Sigmoid colon (tissue), 7 donors: Measurements from ENCODE around the gene FZR1. TPM values are rescaled to one million over a fixed set of nuclear protein-coding genes. Genes with fewer than 3 reads are reported as not detected.

ENCODE experiments used
- DNase-seq: peaks from one replicate; pipeline ENCODE4 v3.0.0-alpha.2; 2019
- H3K27ac ChIP-seq, 4 donors: fragments of 200-600 bp; sonication (generic); one replicate each; pipeline ENCODE4 v1.5.1; 2016 to 2019; ENCODE audit warnings: mild to moderate bottlenecking in 1 of 4
- H3K27me3 ChIP-seq, 3 donors: fragments of 200-600 bp; sonication (generic); one replicate each; pipeline ENCODE4 v1.5.1; 2019; ENCODE audit warnings: mild to moderate bottlenecking in 1 of 3
- H3K36me3 ChIP-seq, 4 donors: fragments of 200-600 bp; sonication (generic); one replicate each; pipeline ENCODE4 v1.5.1; 2016 to 2019
- H3K4me1 ChIP-seq, 4 donors: fragments of 200-600 bp; sonication (generic); one replicate each; pipeline ENCODE4 v1.5.1; 2017 to 2019
- H3K4me3 ChIP-seq, 4 donors: fragments of 200-600 bp; sonication (generic); one replicate each; pipeline ENCODE4 v1.5.1; 2017 to 2019; ENCODE audit warnings: mild to moderate bottlenecking in 2 of 4, moderate library complexity in 1 of 4
- H3K9me3 ChIP-seq, 4 donors: fragments of 200-600 bp in 3 of 4; sonication (generic) in 3 of 4; one replicate each; pipeline versions ENCODE4 v1.5.1 to v1.6.1; 2013 to 2019
- EP300 ChIP-seq, 4 donors: sonication (generic); formaldehyde crosslinking; IDR thresholded peaks; one replicate each; pipeline ENCODE4 v1.6.1; 2017; ENCODE audit warnings: antibody characterized with exemption in 4 of 4
- POLR2A ChIP-seq, 2 donors: fragments of 450-650 bp; IDR thresholded peaks; one replicate each; pipeline ENCODE4 v1.6.1; 2016; ENCODE audit warnings: antibody characterized with exemption in 2 of 2, mild to moderate bottlenecking in 2 of 2, moderate library complexity in 2 of 2
- POLR2AphosphoS5 ChIP-seq, 4 donors: sonication (generic); formaldehyde crosslinking; IDR thresholded peaks; one replicate each; pipeline ENCODE4 v1.6.1; 2017; ENCODE audit warnings: antibody characterized with exemption in 4 of 4
- WGBS, 2 donors: extraction: QIAGEN DNeasy Blood & Tissue Kit; methylation state at CpG; one replicate each; pipeline ENCODE4 v1.1.7; 2013; 5-methylcytosine and 5-hydroxymethylcytosine counted together
- intact Hi-C: fragments of 100-400 bp; cut with DNase I; formaldehyde crosslinking; loops from one replicate; pipeline ENCODE4 v1.15.1; 2023
- polyA plus RNA-seq, 3 donors: library from polyadenylated mRNA; stranded (reverse); fragments of 200-250 nt; gene quantifications; one replicate each; pipeline ENCODE4 v1.2.3, GENCODE V29; 2013
- total RNA-seq, 4 donors: library from RNA; depleted of rRNA; stranded (reverse); fragments of >200 nt; gene quantifications; one replicate each; pipeline ENCODE4 v1.1.0, GENCODE V29; 2016
- TF ChIP-seq, protein P1 (sequence below), 4 experiments: fragments of 450-650 bp in 3 of 4; fragments of 200-600 bp in 1 of 4; IDR thresholded peaks; one replicate each; pipeline ENCODE4 v1.5.1; 2016 to 2019; ENCODE audit warnings: antibody characterized with exemption in 4 of 4, mild to moderate bottlenecking in 3 of 4, moderate library complexity in 2 of 4
- donor health status: healthy with polysubstance abuse.
- donor health status: Bipolar disorder and iron deficiency.
- donor health status: healthy.

FZR1 gene
- total and polyA plus RNA-seq, 7 donors = 11.4 to 44.6 (median 18.1) TPM

GRCh38 chr19:3474614-3475013, 31.5 kb upstream of the FZR1 start:
- no peak for TF ChIP-seq POLR2A (IDR thresholded peaks at IDR 0.05)
- TF ChIP-seq EP300 (IDR thresholded peaks at IDR 0.05) = no peak
- TF ChIP-seq POLR2AphosphoS5 (IDR thresholded peaks at IDR 0.05) = no peak
- TF ChIP-seq, protein P1, sequence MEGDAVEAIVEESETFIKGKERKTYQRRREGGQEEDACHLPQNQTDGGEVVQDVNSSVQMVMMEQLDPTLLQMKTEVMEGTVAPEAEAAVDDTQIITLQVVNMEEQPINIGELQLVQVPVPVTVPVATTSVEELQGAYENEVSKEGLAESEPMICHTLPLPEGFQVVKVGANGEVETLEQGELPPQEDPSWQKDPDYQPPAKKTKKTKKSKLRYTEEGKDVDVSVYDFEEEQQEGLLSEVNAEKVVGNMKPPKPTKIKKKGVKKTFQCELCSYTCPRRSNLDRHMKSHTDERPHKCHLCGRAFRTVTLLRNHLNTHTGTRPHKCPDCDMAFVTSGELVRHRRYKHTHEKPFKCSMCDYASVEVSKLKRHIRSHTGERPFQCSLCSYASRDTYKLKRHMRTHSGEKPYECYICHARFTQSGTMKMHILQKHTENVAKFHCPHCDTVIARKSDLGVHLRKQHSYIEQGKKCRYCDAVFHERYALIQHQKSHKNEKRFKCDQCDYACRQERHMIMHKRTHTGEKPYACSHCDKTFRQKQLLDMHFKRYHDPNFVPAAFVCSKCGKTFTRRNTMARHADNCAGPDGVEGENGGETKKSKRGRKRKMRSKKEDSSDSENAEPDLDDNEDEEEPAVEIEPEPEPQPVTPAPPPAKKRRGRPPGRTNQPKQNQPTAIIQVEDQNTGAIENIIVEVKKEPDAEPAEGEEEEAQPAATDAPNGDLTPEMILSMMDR (IDR thresholded peaks at IDR 0.05) = no peak

GRCh38 chr19:3475449-3475848, 30.7 kb upstream of the FZR1 start:
- peaks cover 0 to 14% (median 11%) of the 10 kb centered on the region in 4 donors for H3K4me1 ChIP-seq
- no peak for DNase-seq
- no peaks in the 10 kb centered on the region for H3K9me3 ChIP-seq
- H3K4me3 ChIP-seq = no peak overlapping the region
- TF ChIP-seq POLR2A (IDR thresholded peaks at IDR 0.05) = no peak
- TF ChIP-seq EP300 (IDR thresholded peaks at IDR 0.05) = no peak
- TF ChIP-seq POLR2AphosphoS5 (IDR thresholded peaks at IDR 0.05) = no peak
- TF ChIP-seq, protein P1 (IDR thresholded peaks at IDR 0.05) = no peak
- intact Hi-C loops = no loop called here
- WGBS, 2 donors = 91 to 95% methylated on average over 4 of the region's 4 CpGs
- peaks cover 6 to 23% (median 21%) of the 10 kb centered on the region in 3 donors for H3K27me3 ChIP-seq
- no peaks in the 10 kb centered on the region for H3K36me3 ChIP-seq
- H3K27ac ChIP-seq = no peak overlapping the region

More at GRCh38 chr19:3474614-3475013, 31.5 kb upstream of the FZR1 start:
- Histone ChIP-seq H3K9me3 (no peaks in the 10 kb centered on the region), H3K27ac (no peak overlapping the region), H3K4me3 (no peak overlapping the region), H3K27me3 (peaks cover 0 to 15% (median 13%) of the 10 kb centered on the region in 3 donors), H3K36me3 (no peaks in the 10 kb centered on the region), H3K4me1 (peaks cover 0 to 17% (median 14%) of the 10 kb centered on the region in 4 donors)
- no peak for DNase-seq
- intact Hi-C loops = no loop called here
- WGBS, 2 donors = 77 to 85% methylated on average over 2 of the region's 2 CpGs

DNA sequence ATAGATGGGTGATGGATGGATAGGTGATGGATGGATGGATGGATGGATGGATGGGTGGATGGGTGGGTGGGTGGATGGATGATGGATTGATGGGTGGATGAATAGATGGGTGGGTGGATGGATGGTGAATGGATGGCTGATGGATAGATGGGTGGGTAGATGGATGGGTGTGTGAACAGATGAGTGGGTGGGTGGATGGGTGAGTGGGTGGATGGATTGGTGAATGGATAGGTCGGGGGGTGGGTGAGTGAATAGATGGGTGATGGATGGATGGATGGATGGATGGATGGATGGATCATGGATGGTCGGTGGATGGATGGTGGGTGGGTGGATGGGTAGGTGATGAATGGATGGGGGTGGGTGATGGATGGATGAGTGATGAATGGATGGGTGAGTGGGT, 29.3 kb upstream of the FZR1 start:
- H3K9me3 ChIP-seq = no peaks in the 10 kb centered on the region
- H3K27ac ChIP-seq = no peak overlapping the region
- WGBS, 2 donors = 85 to 91% methylated on average over 2 of the region's 2 CpGs
- DNase-seq = no peak
- H3K36me3 ChIP-seq = no peaks in the 10 kb centered on the region
- no peak for TF ChIP-seq POLR2AphosphoS5 (IDR thresholded peaks at IDR 0.05)
- TF ChIP-seq, protein P1 (IDR thresholded peaks at IDR 0.05) = no peak
- no peak for TF ChIP-seq EP300 (IDR thresholded peaks at IDR 0.05)
- no peak for TF ChIP-seq POLR2A (IDR thresholded peaks at IDR 0.05)
- intact Hi-C loops = no loop called here
- H3K27me3 ChIP-seq = peaks cover 16 to 37% (median 34%) of the 10 kb centered on the region in 3 donors
- no peak overlapping the region for H3K4me3 ChIP-seq
- H3K4me1 ChIP-seq = peaks cover 0 to 12% (median 9%) of the 10 kb centered on the region in 4 donors

- peaks cover 0 to 5% (median 2%) of the 10 kb centered on the region in 4 donors for H3K4me1 ChIP-seq
- peaks cover 16 to 44% (median 39%) of the 10 kb centered on the region in 3 donors for H3K27me3 ChIP-seq
- DNase-seq = no peak
- H3K9me3 ChIP-seq = no peaks in the 10 kb centered on the region
- no peak overlapping the region for H3K4me3 ChIP-seq
- H3K27ac ChIP-seq = no peak overlapping the region
- no peaks in the 10 kb centered on the region for H3K36me3 ChIP-seq
- intact Hi-C loops = no loop called here
- TF ChIP-seq, protein P1 (IDR thresholded peaks at IDR 0.05) = no peak
- no peak for TF ChIP-seq EP300 (IDR thresholded peaks at IDR 0.05)
- no peak for TF ChIP-seq POLR2A (IDR thresholded peaks at IDR 0.05)
- no peak for TF ChIP-seq POLR2AphosphoS5 (IDR thresholded peaks at IDR 0.05)
Measured at GRCh38 chr19:3477506-3477905, 28.6 kb upstream of the FZR1 start.

GRCh38 chr19:3477951-3478350, 28.2 kb upstream of the FZR1 start:
- peaks cover 0 to under 1% (median 0%) of the 10 kb centered on the region in 4 donors for H3K4me1 ChIP-seq
- H3K27ac ChIP-seq = no peak overlapping the region
- H3K9me3 ChIP-seq = no peaks in the 10 kb centered on the region
- no peak for DNase-seq
- TF ChIP-seq POLR2AphosphoS5 (IDR thresholded peaks at IDR 0.05) = no peak
- no peak for TF ChIP-seq POLR2A (IDR thresholded peaks at IDR 0.05)
- no peak for TF ChIP-seq EP300 (IDR thresholded peaks at IDR 0.05)
- TF ChIP-seq, protein P1 (IDR thresholded peaks at IDR 0.05) = no peak
- WGBS, 2 donors = 75 to 98% methylated on average over 2 of the region's 2 CpGs
- H3K27me3 ChIP-seq = peaks cover 20 to 48% (median 44%) of the 10 kb centered on the region in 3 donors
- H3K4me3 ChIP-seq = no peak overlapping the region
- intact Hi-C loops = no loop called here
- H3K36me3 ChIP-seq = no peaks in the 10 kb centered on the region
